PC-9 (cell line): ENCODE results near the gene DDAH1. TPM values are rescaled to one million over a fixed set of nuclear protein-coding genes. Genes with fewer than 3 reads are reported as not detected.
A peak's percentile ranks its signal among the peaks of the same experiment; 100 is the strongest.

Experiments used
- BruUV-seq: library from RNA; stranded (reverse); fragments of 400-500 nt; replicated peaks from 2 replicates; lab custom pipeline; 2021; lab: Mats Ljungman, UMichigan
- CTCF ChIA-PET: fragments of 300-600 bp; sonication (Branson Sonifier 250); formaldehyde crosslinking; loops from one replicate; lab custom pipeline; 2022; ENCODE audit warnings: antibody characterized with exemption; lab: Charles Lee
- POLR2A ChIA-PET: fragments of 300-600 bp; sonication (Branson Sonifier 250); formaldehyde crosslinking; loops from one replicate; lab custom pipeline; 2022; ENCODE audit warnings: antibody characterized with exemption; ENCODE audit not compliant: unreplicated experiment; lab: Charles Lee
- DNase-seq, 2 experiments: peaks; one replicate each; pipeline versions ENCODE4 v3.0.0 to v3.0.0-alpha.2; 2015 to 2022; ENCODE audit warnings: mixed read lengths in 1 of 2
- H2AFZ ChIP-seq: fragments of 200-600 bp; sonication (generic); 2 replicates; pipeline ENCODE4 v1.8.1; 2017; ENCODE audit warnings: antibody characterized with exemption
- H3F3A ChIP-seq: fragments of 200-600 bp; sonication (generic); 2 replicates; pipeline ENCODE4 v1.8.1; 2017; ENCODE audit warnings: antibody characterized with exemption, mild to moderate bottlenecking, low read depth; ENCODE audit not compliant: insufficient read depth
- H3K27ac ChIP-seq: fragments of 200-600 bp; sonication (generic); 2 replicates; pipeline ENCODE4 v1.6.1; 2016; ENCODE audit warnings: mixed run types
- H3K27me3 ChIP-seq: fragments of 200-600 bp; sonication (generic); 2 replicates; pipeline ENCODE4 v1.6.1; 2016; ENCODE audit warnings: low read depth, mixed run types; ENCODE audit not compliant: insufficient read depth
- H3K36me3 ChIP-seq: fragments of 200-600 bp; sonication (generic); 2 replicates; pipeline ENCODE4 v1.6.1; 2016; ENCODE audit warnings: low read depth, mixed run types
- H3K4me1 ChIP-seq: fragments of 200-600 bp; sonication (generic); replicated peaks from 2 replicates; pipeline ENCODE4 v1.6.1; 2016; ENCODE audit warnings: mixed run types; ENCODE audit not compliant: insufficient read depth
- H3K4me2 ChIP-seq: fragments of 200-600 bp; sonication (generic); 2 replicates; pipeline ENCODE4 v1.6.1; 2017; ENCODE audit warnings: mixed run types
- H3K4me3 ChIP-seq: fragments of 200-600 bp; sonication (generic); 2 replicates; pipeline ENCODE4 v1.6.1; 2016; ENCODE audit warnings: mixed run types
- H3K79me2 ChIP-seq: fragments of 200-600 bp; sonication (generic); 2 replicates; pipeline ENCODE4 v1.6.1; 2017; ENCODE audit warnings: low read depth, mixed run types
- H3K9me2 ChIP-seq: fragments of 200-600 bp; sonication (generic); 2 replicates; pipeline ENCODE4 v1.8.1; 2017; ENCODE audit warnings: mild to moderate bottlenecking; ENCODE audit not compliant: insufficient read depth
- H3K9me3 ChIP-seq: fragments of 200-600 bp; sonication (generic); 2 replicates; pipeline ENCODE4 v1.8.1; 2016; ENCODE audit warnings: low read depth; ENCODE audit not compliant: insufficient read depth
- H4K20me1 ChIP-seq: fragments of 200-600 bp; sonication (generic); 2 replicates; pipeline ENCODE4 v1.8.1; 2017; ENCODE audit not compliant: insufficient read depth
- EZH2 ChIP-seq: fragments of 200-600 bp; sonication (generic); IDR thresholded peaks from 2 replicates; pipeline ENCODE4 v1.8.0; 2017; ENCODE audit warnings: antibody characterized with exemption, low read depth
- intact Hi-C: fragments of 100-400 bp; cut with micrococcal nuclease; formaldehyde crosslinking; loops from one replicate; pipeline ENCODE4 v1.10.0; 2022; ENCODE audit not compliant: unreplicated experiment
- total RNA-seq: library from RNA; stranded (reverse); gene quantifications from 2 replicates; pipeline ENCODE4 v1.2.3, GENCODE V29; 2021
- TF ChIP-seq, protein P1 (sequence below): fragments of 200-600 bp; sonication (generic); conservative IDR thresholded peaks from 2 replicates; pipeline ENCODE4 v1.6.1; 2017; ENCODE audit warnings: mixed run types, antibody characterized with exemption, mild to moderate bottlenecking, moderate library complexity

DDAH1 gene
- total RNA-seq, 1 experiment from 2014 or later = 31.9 TPM

DNA sequence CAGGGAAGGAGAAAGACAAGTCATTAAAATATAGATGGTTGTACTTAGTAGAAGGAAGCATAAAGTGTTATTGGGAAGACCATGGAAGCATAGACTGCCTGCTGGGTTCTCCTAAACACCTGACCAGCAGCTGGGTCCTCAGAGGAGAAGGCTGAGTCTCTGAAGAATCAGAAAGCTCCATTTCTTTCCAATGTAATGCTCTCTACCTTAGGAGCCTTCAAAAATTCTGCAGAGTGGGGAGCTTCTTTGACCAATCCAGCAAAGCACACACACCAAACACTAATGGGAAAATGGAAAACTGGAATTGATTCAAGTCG lies 167.5 kb downstream of the DDAH1 start:
- POLR2A ChIA-PET = interaction anchor here (1.7 kb wide), 1 partner anchor 22 kb away, joined by 8 read pairs; no protein-coding TSS in a partner anchor
- H3K4me1 ChIP-seq = peaks cover 65% of the 10 kb centered on the region

DNA sequence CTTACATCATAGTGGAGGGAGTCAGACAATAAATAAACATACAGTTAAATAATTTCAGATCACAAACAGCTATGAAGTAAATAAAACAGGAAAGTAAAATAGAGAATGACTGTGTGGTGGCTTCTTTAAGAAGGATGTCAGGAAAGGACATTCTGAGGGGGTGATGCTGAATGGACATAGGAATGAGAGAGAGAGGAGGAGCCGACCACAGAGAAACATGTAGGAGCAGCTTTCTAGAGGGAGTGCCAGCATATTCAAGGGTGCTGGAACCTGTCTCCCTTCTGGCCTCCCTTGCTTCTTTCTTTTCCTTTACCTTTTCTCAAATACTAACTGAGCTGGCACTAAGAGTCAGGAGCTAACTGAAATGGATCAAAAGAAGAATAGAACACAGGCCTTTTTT lies 168.0 kb downstream of the DDAH1 start:
- Histone ChIP-seq H3K36me3 (no peaks in the 10 kb centered on the region), H3K79me2 (peaks cover 16% of the 10 kb centered on the region), H3K4me2 (peak overlapping the region; percentile 76), H3K4me1 (peaks cover 70% of the 10 kb centered on the region), H4K20me1 (no peaks in the 10 kb centered on the region), H3K9me3 (no peaks in the 10 kb centered on the region), H2AFZ (no peak overlapping the region), H3K27me3 (no peaks in the 10 kb centered on the region), H3F3A (peaks cover 57% of the 10 kb centered on the region), H3K4me3 (no peak overlapping the region), H3K27ac (peak overlapping the region; percentile 93), H3K9me2 (no peaks in the 10 kb centered on the region)
- DNase-seq = peak in 1 of 2 experiments; percentile 31
- ChIA-PET POLR2A (no interaction called here), CTCF (interaction anchor here (0.5 to 0.6 kb wide), 2 partner anchors 24 to 1099 kb away, joined by 3 read pairs; partner anchors contain the start of gene ODF2L)
- intact Hi-C loops = loop anchor here (1.0 kb wide), 2 partner anchors 34 to 96 kb away; partner anchors contain the start of gene SYDE2
- TF ChIP-seq EZH2 = no peak
- TF ChIP-seq, protein P1, sequence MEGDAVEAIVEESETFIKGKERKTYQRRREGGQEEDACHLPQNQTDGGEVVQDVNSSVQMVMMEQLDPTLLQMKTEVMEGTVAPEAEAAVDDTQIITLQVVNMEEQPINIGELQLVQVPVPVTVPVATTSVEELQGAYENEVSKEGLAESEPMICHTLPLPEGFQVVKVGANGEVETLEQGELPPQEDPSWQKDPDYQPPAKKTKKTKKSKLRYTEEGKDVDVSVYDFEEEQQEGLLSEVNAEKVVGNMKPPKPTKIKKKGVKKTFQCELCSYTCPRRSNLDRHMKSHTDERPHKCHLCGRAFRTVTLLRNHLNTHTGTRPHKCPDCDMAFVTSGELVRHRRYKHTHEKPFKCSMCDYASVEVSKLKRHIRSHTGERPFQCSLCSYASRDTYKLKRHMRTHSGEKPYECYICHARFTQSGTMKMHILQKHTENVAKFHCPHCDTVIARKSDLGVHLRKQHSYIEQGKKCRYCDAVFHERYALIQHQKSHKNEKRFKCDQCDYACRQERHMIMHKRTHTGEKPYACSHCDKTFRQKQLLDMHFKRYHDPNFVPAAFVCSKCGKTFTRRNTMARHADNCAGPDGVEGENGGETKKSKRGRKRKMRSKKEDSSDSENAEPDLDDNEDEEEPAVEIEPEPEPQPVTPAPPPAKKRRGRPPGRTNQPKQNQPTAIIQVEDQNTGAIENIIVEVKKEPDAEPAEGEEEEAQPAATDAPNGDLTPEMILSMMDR = no peak
- no TSS peak for BruUV-seq

More for the DNA sequence above, 167.5 kb downstream of the DDAH1 start:
- Histone ChIP-seq H3K9me3 (no peaks in the 10 kb centered on the region), H3K36me3 (no peaks in the 10 kb centered on the region), H3K79me2 (peaks cover 11% of the 10 kb centered on the region; the same call in 1 of the 2 replicates), H3K27me3 (no peaks in the 10 kb centered on the region), H3K27ac (peak overlapping the region; percentile 93), H3K9me2 (no peaks in the 10 kb centered on the region), H3F3A (peaks cover 57% of the 10 kb centered on the region), H2AFZ (no peak overlapping the region), H4K20me1 (no peaks in the 10 kb centered on the region), H3K4me2 (peak overlapping the region; percentile 76), H3K4me3 (peak overlapping the region; percentile 35; the same call in 1 of the 2 replicates)
- TF ChIP-seq EZH2 = no peak
- TF ChIP-seq, protein P1 = no peak
- intact Hi-C loops = loop anchor here (1.0 kb wide), 2 partner anchors 34 to 96 kb away; partner anchors contain the start of gene SYDE2
- CTCF ChIA-PET = interaction anchor here (0.5 kb wide), 1 partner anchor 1098 kb away, joined by 3 read pairs; the partner anchor contains the start of gene ODF2L
- TSS peak; percentile 78 for BruUV-seq
- DNase-seq = no peak

DNA sequence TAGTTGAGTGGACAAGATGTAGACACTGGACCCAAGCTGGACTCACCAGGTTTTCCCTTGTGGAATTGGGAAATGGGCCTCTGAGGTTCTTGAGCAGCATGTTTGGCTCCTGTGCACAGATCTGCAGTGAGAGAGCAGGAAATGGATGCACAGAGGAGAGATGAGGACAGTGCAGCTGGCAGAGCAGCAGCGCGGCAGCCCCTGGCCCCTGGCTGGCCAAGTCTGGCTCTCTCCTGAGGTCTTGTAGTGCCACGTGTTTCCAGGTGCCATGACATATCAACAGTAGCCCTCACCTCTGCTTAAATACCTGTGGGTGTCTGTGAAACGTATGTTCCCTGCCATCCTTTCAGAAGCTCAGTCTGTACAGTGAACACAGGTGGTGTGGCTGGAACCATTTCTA lies 169.3 kb downstream of the DDAH1 start:
- Histone ChIP-seq H3K27ac (peak overlapping the region; percentile 79), H3K79me2 (peaks cover 22% of the 10 kb centered on the region), H3K27me3 (no peaks in the 10 kb centered on the region), H3K4me1 (peaks cover 83% of the 10 kb centered on the region), H3K4me2 (peak overlapping the region; percentile 51), H4K20me1 (no peaks in the 10 kb centered on the region), H3K9me2 (no peaks in the 10 kb centered on the region), H2AFZ (no peak overlapping the region), H3K36me3 (no peaks in the 10 kb centered on the region), H3K4me3 (no peak overlapping the region; the same call in 1 of the 2 replicates), H3K9me3 (no peaks in the 10 kb centered on the region), H3F3A (peaks cover 71% of the 10 kb centered on the region)
- intact Hi-C loops = no loop called here
- peak in 1 of 2 experiments; percentile 31 for DNase-seq
- no TSS peak for BruUV-seq
- CTCF ChIA-PET = no interaction called here
- POLR2A ChIA-PET = no interaction called here
- TF ChIP-seq EZH2 = no peak
- TF ChIP-seq, protein P1 = no peak
